Fibroblast of skin of left biceps (primary cell): ENCODE data around the gene RAD23B.
"Not testable (repeated sequence)": the region's sequence is repeated elsewhere in the genome, so short reads cannot be mapped to it uniquely, and the experiment has no call there.

Experiments
- DNase-seq, 2 experiments: peaks; one replicate each; pipeline ENCODE4 v3.0.0-alpha.2; 2013; ENCODE audit warnings: low read depth in 2 of 2

The RAD23B gene

GRCh38 chr9:107282759-107283622 lies at the start of gene RAD23B:
Gene RAD23B (plus strand): TSS chr9:107283279. CDS start chr9:107283630, 351 bp downstream.
- DNase-seq = peak; percentile 97 to 98

GRCh38 chr9:107235765-107236442 lies 47.2 kb upstream of the RAD23B start:
- DNase-seq = no peak

- no peak for DNase-seq
Measured at GRCh38 chr9:107237873-107238272, 45.2 kb upstream of the RAD23B start.

GRCh38 chr9:107239474-107239873 lies 43.6 kb upstream of the RAD23B start:
- no peak for DNase-seq

GRCh38 chr9:107240260-107240659 lies 42.8 kb upstream of the RAD23B start:
- DNase-seq = no peak

GRCh38 chr9:107242073-107243030 lies 40.7 kb upstream of the RAD23B start:
- DNase-seq = no peak

- DNase-seq = peak; percentile 46 to 49
Measured at GRCh38 chr9:107243742-107244141, 39.3 kb upstream of the RAD23B start.

GRCh38 chr9:107246259-107247254 lies 36.5 kb upstream of the RAD23B start:
- no peak for DNase-seq

- DNase-seq = no peak
Measured at GRCh38 chr9:107248714-107249113, 34.4 kb upstream of the RAD23B start.

- no peak for DNase-seq
Measured at GRCh38 chr9:107249131-107249533, 33.9 kb upstream of the RAD23B start.

- DNase-seq = no peak
Measured at GRCh38 chr9:107249665-107250285, 33.3 kb upstream of the RAD23B start.

- DNase-seq = peak; percentile 92 to 93
Measured at GRCh38 chr9:107251756-107252322, 31.2 kb upstream of the RAD23B start.

- DNase-seq = no peak
Measured at GRCh38 chr9:107258919-107259318, 24.2 kb upstream of the RAD23B start.

GRCh38 chr9:107259751-107260313 lies 23.2 kb upstream of the RAD23B start:
- not testable (repeated sequence) for DNase-seq

- no peak for DNase-seq
Measured at GRCh38 chr9:107260437-107261081, 22.5 kb upstream of the RAD23B start.

GRCh38 chr9:107261106-107261505 lies 22.0 kb upstream of the RAD23B start:
- no peak for DNase-seq

GRCh38 chr9:107263289-107263688 lies 19.8 kb upstream of the RAD23B start:
- DNase-seq = no peak

GRCh38 chr9:107266624-107267368 lies 16.3 kb upstream of the RAD23B start:
- peak; percentile 42 to 50 for DNase-seq
